Neural crest cell (in vitro differentiated cells): ENCODE measurements around the gene CREG2. TPM values are rescaled to one million over a fixed set of nuclear protein-coding genes. Genes with fewer than 3 reads are reported as not detected.
A peak's percentile ranks its signal among the peaks of the same experiment; 100 is the strongest.

Experiments
- DNase-seq: peaks from one replicate; pipeline ENCODE4 v3.0.0; 2021; ENCODE audit warnings: low read depth, mixed read lengths, low spot score
- H3K27ac Mint-ChIP-seq: one replicate; pipeline ENCODE4 v1.8.0; 2021; ENCODE audit warnings: mild to moderate bottlenecking, mixed read lengths; ENCODE audit not compliant: unreplicated experiment
- H3K27me3 Mint-ChIP-seq: 2 replicates; pipeline ENCODE4 v1.8.0; 2021; ENCODE audit warnings: low read depth, mild to moderate bottlenecking, mixed read lengths
- H3K36me3 Mint-ChIP-seq: 2 replicates; pipeline ENCODE4 v1.8.0; 2021; ENCODE audit warnings: low read depth, mild to moderate bottlenecking, mixed read lengths
- H3K4me1 Mint-ChIP-seq: 2 replicates; pipeline ENCODE4 v1.8.0; 2021; ENCODE audit warnings: mixed read lengths
- H3K4me3 Mint-ChIP-seq: one replicate; pipeline ENCODE4 v1.8.0; 2021; ENCODE audit warnings: mild to moderate bottlenecking, mixed read lengths
- H3K9me3 Mint-ChIP-seq: 2 replicates; pipeline ENCODE4 v1.8.0; 2021; ENCODE audit warnings: mixed read lengths
- total RNA-seq: library from RNA; stranded (reverse); gene quantifications from 2 replicates; pipeline ENCODE4 v1.2.1, GENCODE V29; 2021
- TF ChIP-seq, protein P1 (sequence below): fragments of 200-600 bp; sonication (generic); conservative IDR thresholded peaks from 2 replicates; pipeline ENCODE4 v1.5.0; 2021; ENCODE audit warnings: antibody characterized with exemption, mild to moderate bottlenecking

Gene CREG2
- total RNA-seq, 1 donor from 2014 or later: 0.63 TPM

DNA sequence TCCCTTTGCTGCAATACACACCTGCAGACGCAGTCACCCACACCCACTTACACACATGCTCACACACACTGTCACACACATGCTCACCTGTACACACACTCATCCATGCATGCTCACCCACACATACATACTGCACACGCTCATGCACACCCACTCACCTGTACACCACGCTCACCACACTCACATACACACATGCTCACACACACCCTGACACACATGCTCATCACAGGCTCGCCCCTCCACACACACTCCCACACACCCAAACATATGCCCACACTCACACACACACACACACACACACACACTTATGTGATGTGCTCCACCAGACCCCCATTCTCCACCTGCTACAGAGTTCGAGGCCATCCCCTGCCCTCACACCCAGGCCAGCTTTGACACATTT is 22.8 kb upstream of the CREG2 start:
- H3K27ac Mint-ChIP-seq: no peak overlapping the region
- H3K4me3 Mint-ChIP-seq: no peak overlapping the region

DNA sequence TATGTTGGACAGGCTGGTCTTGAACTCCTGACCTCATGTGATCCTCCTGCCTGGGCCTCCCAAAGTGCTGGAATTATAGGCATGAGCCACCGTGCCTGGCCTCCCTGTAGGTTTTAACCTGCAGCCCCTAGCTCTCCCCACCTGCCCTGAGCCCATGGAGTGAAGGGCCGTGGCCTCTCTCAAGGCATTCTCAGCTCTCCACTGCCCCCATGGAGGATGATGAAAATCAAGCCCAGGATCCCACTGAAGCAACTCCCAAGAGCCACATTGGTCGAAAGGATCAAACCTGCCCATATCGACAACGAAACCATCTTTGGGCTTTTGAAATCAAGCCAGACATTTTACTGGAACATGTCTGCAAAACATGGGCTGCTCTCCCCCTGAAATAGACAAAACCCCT is 22.4 kb upstream of the CREG2 start:
- Mint-ChIP-seq H3K9me3 (peaks cover 1% of the 10 kb centered on the region), H3K4me1 (peaks cover 4% of the 10 kb centered on the region), H3K36me3 (peaks cover 2% of the 10 kb centered on the region), H3K27me3 (no peaks in the 10 kb centered on the region), H3K4me3 (no peak overlapping the region), H3K27ac (no peak overlapping the region)
- no peak for DNase-seq
- TF ChIP-seq, protein P1, sequence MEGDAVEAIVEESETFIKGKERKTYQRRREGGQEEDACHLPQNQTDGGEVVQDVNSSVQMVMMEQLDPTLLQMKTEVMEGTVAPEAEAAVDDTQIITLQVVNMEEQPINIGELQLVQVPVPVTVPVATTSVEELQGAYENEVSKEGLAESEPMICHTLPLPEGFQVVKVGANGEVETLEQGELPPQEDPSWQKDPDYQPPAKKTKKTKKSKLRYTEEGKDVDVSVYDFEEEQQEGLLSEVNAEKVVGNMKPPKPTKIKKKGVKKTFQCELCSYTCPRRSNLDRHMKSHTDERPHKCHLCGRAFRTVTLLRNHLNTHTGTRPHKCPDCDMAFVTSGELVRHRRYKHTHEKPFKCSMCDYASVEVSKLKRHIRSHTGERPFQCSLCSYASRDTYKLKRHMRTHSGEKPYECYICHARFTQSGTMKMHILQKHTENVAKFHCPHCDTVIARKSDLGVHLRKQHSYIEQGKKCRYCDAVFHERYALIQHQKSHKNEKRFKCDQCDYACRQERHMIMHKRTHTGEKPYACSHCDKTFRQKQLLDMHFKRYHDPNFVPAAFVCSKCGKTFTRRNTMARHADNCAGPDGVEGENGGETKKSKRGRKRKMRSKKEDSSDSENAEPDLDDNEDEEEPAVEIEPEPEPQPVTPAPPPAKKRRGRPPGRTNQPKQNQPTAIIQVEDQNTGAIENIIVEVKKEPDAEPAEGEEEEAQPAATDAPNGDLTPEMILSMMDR: no peak

More for the DNA sequence above, 22.8 kb upstream of the CREG2 start:
- H3K27me3 Mint-ChIP-seq: no peaks in the 10 kb centered on the region
- H3K36me3 Mint-ChIP-seq: peaks cover 2% of the 10 kb centered on the region
- H3K4me1 Mint-ChIP-seq: peaks cover 4% of the 10 kb centered on the region
- H3K9me3 Mint-ChIP-seq: peaks cover 3% of the 10 kb centered on the region
- TF ChIP-seq, protein P1: no peak
- DNase-seq: no peak

DNA sequence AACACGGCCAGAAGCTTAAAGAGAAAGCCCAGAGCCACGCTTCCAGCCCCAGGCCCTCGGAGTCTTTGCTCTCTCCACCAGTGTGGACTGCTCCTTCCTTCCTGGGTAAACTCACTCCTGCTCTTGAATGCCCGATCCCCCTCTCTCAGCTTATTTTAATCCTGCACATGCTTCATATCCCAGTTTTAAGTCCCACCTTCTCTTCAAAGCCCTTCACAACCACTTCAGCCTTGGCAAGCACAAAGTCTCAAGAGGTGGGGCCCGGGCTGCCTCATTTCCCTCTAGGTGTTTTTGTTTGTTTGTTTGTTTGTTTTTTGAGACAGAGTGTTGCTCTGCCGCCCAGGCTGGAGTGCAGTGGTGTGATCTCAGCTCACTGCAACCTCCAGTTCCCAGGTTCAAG is 21.6 kb upstream of the CREG2 start:
- TF ChIP-seq, protein P1: no peak
- Mint-ChIP-seq H3K4me1 (peaks cover 7% of the 10 kb centered on the region), H3K27me3 (no peaks in the 10 kb centered on the region), H3K4me3 (no peak overlapping the region), H3K27ac (peak overlapping the region; percentile 19), H3K36me3 (peaks cover 2% of the 10 kb centered on the region), H3K9me3 (no peaks in the 10 kb centered on the region)
- DNase-seq: no peak

DNA sequence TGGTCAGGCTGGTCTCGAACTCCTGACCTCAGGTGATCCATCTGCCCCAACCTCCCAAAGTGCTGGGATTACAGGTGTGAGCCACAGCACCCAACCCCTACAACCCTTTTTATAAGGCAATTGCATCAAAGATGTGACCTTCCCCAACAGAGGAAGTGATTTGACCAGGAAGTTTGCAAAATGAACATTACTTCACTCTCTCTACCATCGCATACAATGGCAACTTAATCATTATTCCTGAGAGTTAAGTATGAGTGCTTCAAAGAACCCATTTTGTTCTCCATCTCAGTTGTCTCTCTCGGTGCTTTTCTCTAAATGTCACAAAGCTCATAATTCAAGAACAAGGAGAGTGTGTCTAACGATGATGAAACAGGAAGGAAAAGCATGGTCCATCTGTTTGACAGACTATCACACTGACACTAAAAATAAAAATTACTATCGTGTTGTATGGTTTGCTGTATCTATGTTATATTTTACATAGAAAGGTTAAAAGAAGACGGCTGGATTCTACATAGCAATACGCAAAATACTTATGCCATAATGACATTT is 18.1 kb upstream of the CREG2 start:
- TF ChIP-seq, protein P1: no peak
- H3K27ac Mint-ChIP-seq: no peak overlapping the region
- H3K36me3 Mint-ChIP-seq: peaks cover 2% of the 10 kb centered on the region
- H3K27me3 Mint-ChIP-seq: peaks cover 6% of the 10 kb centered on the region
- no peak overlapping the region for H3K4me3 Mint-ChIP-seq
- H3K4me1 Mint-ChIP-seq: peaks cover 13% of the 10 kb centered on the region
- DNase-seq: no peak
- no peaks in the 10 kb centered on the region for H3K9me3 Mint-ChIP-seq

DNA sequence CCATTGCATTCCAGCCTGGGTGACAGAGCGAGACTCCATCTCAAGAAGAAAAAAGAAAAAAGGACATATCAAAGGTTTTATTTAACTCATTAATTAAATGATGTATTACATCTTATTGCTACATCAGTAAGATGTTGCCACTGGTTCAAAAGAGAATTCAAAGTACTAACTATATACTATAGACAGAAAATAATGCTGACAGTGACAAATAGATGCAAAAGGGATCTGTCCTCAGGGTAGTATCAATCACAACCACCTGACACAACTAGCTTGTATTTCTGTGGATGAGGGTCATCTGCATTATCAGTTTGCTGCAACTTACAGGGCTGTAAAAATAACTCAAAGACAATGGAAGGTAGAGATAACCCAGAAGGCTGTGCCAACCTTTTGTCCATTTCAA is 16.4 kb upstream of the CREG2 start:
- Mint-ChIP-seq H3K27ac (no peak overlapping the region), H3K36me3 (no peaks in the 10 kb centered on the region), H3K4me3 (no peak overlapping the region), H3K9me3 (no peaks in the 10 kb centered on the region), H3K27me3 (peaks cover 20% of the 10 kb centered on the region), H3K4me1 (peaks cover 22% of the 10 kb centered on the region)
- no peak for DNase-seq
- TF ChIP-seq, protein P1: no peak
